ENCODE data around the gene ARHGAP15.

- TF ChIP-seq POLR2A (IDR thresholded peaks at IDR 0.05), result no peak
- TF ChIP-seq CTCF (IDR thresholded peaks at IDR 0.05), result no peak
These were observed 304.0 kb downstream of the ARHGAP15 start for GRCh38 chr2:143433251-143433650.
